ENCODE data around the gene PRXL2A. TPM values are rescaled to one million over a fixed set of nuclear protein-coding genes. Genes with fewer than 3 reads are reported as not detected.

PRXL2A gene
- total RNA-seq, 1 donor from 2014 or later, result 13.2 TPM

DNA sequence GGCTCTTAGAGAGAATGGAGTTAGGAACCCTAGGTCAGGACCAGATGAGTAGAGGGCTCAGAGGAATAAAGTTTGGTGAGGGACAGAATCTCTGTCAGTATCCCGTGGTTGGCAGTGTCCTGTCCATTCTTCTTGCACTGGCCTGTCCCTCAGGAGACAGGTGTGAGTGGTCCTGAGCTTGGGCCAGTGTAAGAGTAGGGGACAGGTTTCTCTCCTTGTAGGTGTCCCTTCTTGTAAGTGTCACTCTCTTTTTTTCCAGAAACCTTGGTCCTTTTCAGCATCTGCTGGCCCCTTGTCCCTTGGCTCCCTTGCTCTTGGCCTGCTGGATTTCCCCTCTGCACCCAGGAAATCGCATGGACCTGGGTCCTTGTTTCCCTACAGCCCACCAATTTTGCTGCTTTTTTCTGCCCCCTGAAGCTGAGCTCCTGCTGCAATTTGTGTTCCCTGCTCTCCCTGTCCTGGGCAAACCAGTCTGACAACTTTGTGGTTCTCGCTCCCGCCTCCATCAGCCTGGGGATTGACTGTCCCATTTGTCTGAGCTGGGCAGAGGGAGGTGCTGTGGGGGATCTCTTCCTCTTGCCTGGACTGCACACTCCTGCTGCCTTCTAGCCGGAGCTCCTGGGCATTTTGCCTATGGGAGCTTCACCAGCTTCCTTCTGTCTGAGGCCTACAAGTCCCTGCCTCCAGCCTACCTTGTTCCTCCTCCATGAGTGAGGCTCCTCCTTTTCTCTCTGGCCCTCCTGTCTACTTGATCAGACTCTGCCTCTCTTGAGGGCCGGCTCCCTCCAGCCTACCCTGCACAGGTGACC, 52.3 kb downstream of the PRXL2A start:
- H3K9me3 Mint-ChIP-seq, result no peaks in the 10 kb centered on the region
- DNase-seq (ENCODE audit: low spot score), result no peak
- peaks cover 19% of the 10 kb centered on the region for H3K36me3 Mint-ChIP-seq (ENCODE audit: low read depth)
- no peaks in the 10 kb centered on the region for H3K27me3 Mint-ChIP-seq (ENCODE audit: insufficient read depth)
- H3K27ac Mint-ChIP-seq, result peak overlapping the region; percentile 88
- intact Hi-C loops (cut with micrococcal nuclease), result loop anchor here (10.0 kb wide), 1 partner anchor 1216 kb away; no protein-coding TSS in a partner anchor
- H3K4me1 Mint-ChIP-seq (ENCODE audit: low read depth), result peaks cover 98% of the 10 kb centered on the region
- H3K4me3 Mint-ChIP-seq, result peak overlapping the region; percentile 98

DNA sequence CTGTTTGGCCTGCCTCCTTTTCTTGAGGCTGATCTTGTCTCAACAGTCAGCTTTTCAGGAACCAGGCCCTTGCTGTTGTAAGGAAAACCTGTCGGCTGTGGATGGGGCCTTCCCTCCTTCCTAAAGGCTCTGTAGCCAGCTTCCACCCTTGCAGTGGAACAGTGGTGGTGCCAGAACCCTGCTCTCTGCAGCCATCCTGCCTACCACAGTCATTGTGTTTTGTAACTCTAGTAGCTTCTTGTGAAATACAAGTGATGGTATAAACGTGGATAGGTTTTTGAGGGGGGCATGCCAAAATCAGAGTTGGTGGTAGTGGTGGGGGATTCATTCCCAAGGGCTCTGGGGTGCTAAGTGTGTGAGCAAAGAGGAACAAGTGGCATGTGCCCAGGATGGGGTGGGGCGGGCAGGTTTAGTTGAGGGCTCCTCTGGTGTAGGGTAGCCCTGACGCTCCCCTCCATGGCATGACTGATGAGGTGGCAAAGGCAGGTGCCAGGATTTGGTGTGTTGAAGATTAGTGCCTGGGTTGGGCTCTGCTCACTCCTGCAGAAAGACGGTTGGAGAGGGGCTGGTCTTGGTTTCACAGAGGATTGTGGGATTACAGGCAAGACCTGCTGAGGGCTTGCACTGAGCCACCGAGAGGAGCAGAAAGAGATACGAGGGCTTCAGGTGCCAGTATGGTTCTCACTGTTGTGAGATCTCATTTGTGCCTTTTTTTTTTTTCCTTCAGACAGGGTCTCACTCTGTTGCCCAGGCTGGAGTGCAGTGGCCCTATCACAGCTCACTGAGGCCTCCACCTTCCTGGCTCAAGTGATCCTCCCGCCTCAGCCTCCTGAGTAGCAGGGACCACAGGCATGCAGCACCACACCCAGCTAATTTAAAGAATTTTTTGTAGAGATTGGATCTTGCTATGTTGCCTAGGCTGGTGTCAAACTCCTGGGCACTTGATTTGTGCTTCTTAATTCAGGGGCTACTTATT, 53.1 kb downstream of the PRXL2A start:
- intact Hi-C loops (cut with micrococcal nuclease), result loop anchor here (10.0 kb wide), 1 partner anchor 1217 kb away; no protein-coding TSS in a partner anchor
- Mint-ChIP-seq H3K4me1 (ENCODE audit: low read depth) (peaks cover 98% of the 10 kb centered on the region), H3K27ac (peak overlapping the region; percentile 88), H3K36me3 (ENCODE audit: low read depth) (peaks cover 20% of the 10 kb centered on the region), H3K4me3 (peak overlapping the region; percentile 98), H3K27me3 (ENCODE audit: insufficient read depth) (no peaks in the 10 kb centered on the region), H3K9me3 (no peaks in the 10 kb centered on the region)
- no peak for DNase-seq (ENCODE audit: low spot score)

DNA sequence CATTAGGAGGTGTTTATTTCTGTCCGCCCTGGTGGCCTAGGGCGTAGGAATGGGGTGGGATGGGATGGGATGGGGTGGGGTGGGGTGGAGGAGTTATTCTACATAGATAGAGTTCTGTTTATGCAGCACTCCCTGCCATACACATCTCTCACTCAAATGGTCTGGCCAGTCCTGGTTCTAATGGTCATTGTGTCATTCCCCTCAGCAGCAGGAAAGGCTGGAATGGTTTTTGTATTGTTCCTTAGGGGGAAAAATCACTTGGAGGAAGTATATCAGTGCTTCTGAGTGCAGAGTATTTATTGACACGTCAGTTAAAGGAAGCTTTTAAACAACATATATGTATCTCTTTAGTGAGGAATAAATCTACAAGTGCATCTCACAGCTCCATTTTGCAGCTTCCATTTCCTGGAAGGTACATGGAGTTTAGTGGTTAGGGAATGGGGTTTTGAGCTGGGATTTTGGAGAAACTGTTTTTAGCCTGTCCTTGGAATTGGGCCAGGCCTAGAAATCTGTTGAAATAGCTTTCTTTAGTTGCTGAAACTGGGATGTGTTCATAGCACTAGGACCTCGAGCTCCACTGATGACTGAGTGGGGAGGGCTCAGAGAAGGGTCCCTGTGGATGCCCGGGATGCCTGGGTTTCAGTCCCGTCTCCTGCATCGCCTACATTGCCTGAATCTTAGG, 54.1 kb downstream of the PRXL2A start:
- Mint-ChIP-seq H3K27ac (peak overlapping the region; percentile 46), H3K36me3 (ENCODE audit: low read depth) (peaks cover 20% of the 10 kb centered on the region), H3K4me3 (peak overlapping the region; percentile 13), H3K9me3 (no peaks in the 10 kb centered on the region), H3K27me3 (ENCODE audit: insufficient read depth) (no peaks in the 10 kb centered on the region), H3K4me1 (ENCODE audit: low read depth) (peaks cover 98% of the 10 kb centered on the region)
- intact Hi-C loops (cut with micrococcal nuclease), result loop anchor here (10.0 kb wide), 1 partner anchor 1218 kb away; no protein-coding TSS in a partner anchor
- DNase-seq (ENCODE audit: low spot score), result no peak

DNA sequence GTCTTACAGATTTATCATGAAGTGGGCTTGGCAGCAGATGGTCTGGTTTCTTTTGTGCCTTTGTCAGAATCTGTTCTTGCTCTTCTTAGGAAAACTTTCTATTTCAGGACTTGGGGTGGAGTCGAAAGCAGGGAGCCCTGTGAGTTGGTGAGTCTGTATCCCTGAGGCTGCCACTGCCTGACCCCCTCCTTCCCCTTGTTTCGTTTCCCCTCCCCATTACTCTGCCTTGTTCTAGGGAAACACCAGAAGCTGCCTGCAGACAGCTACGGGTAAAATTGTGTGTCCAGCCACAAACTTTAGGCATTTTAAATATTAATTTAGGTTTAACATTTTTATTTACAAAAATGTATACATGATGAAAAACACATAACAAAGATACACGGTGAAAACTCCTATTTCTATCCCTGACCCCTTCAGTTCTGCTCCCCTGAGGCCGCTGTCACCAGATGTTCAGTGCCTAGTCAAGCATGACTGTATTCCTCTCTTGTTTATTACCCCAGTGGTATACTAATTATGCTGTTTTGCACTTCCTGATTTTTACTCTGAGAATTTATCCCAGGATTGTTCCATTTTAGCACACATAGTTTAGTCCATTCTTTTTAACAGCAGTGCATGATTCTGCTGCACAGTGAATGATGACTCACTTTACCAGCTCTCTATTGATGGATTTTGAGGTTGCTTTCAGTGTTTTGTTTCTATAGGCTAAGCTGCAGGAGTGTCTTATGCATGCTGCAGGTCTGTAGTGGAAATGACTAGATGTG, 54.8 kb downstream of the PRXL2A start:
- Mint-ChIP-seq H3K4me3 (peak overlapping the region; percentile 70), H3K9me3 (no peaks in the 10 kb centered on the region), H3K27ac (peak overlapping the region; percentile 79), H3K4me1 (ENCODE audit: low read depth) (peaks cover 98% of the 10 kb centered on the region), H3K36me3 (ENCODE audit: low read depth) (peaks cover 22% of the 10 kb centered on the region), H3K27me3 (ENCODE audit: insufficient read depth) (no peaks in the 10 kb centered on the region)
- DNase-seq (ENCODE audit: low spot score), result no peak
- intact Hi-C loops (cut with micrococcal nuclease), result loop anchor here (1.0 to 10.0 kb wide), 3 partner anchors 8 to 1218 kb away; no protein-coding TSS in a partner anchor

DNA sequence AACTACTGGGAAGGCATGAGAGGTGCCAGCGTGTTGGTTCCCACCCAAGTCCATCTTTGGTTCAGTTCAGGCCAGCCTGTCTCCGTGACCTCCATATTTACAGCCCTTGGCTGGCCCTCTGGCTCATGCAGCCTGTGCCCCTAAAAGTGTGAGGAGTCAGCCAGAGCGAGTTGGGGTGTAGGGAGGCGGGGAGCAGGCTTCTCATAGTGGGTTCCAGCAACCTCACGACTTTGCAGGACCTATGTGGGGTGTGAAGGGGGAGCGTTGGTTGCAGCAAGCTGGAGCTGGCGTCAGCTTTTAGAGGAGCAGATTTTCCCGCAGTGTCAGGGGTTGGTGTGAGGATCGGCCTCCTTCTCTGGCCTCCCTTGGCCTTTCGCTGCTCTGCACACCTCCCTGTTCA, 55.5 kb downstream of the PRXL2A start:
- Mint-ChIP-seq H3K27me3 (ENCODE audit: insufficient read depth) (no peaks in the 10 kb centered on the region), H3K4me1 (ENCODE audit: low read depth) (peaks cover 98% of the 10 kb centered on the region), H3K36me3 (ENCODE audit: low read depth) (peaks cover 18% of the 10 kb centered on the region), H3K4me3 (peak overlapping the region; percentile 70), H3K27ac (peak overlapping the region; percentile 79), H3K9me3 (no peaks in the 10 kb centered on the region)
- no peak for DNase-seq (ENCODE audit: low spot score)
- intact Hi-C loops (cut with micrococcal nuclease), result loop anchor here (1.0 to 10.0 kb wide), 3 partner anchors 7 to 1219 kb away; no protein-coding TSS in a partner anchor

DNA sequence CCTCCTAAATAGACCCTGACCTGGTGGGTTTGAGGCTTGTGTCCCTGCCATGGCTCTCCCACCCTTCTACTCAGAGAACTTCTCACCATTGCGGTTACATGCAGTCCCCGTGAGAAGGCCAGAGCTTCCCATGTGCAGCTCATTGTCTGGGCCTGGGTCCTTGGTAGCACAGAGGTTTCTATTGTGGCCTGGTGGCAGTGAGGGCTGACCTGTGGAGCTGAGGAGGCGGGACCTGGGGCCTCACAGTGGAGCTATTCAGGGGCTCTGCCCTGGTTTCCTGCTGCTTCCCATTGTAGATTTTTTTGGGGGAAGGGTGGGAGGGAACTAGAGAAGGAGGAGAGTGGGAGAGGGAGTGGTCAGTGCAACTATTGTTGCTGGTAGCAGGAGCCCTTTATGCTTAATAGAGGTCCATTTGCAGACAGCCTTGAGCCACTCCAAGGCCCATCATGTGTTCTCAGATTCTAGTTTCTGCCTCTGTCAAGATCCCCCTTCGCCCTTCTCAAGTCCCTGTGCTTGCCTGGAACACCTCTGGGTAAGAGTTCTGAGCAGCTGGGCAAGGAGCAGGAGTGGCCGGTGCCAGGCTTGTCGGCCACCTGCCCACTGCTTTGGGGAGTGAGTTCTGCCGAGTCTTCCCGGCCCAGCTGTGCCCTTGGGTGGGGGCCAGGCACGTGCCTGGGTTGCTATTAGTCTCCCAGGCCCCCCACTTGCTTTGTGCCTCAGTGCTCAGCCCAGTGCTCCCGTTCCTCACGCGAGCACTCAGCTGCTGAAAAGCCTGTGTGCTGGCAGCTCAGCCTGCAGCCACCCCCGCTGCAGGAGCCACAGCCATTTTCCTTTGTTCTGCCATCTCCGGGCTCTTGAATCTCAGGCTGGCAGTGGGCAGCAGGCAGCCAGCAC, 56.5 kb downstream of the PRXL2A start:
- intact Hi-C loops (cut with micrococcal nuclease), result loop anchor here (10.0 kb wide), 1 partner anchor 1220 kb away; no protein-coding TSS in a partner anchor
- Mint-ChIP-seq H3K4me3 (peak overlapping the region; percentile 78), H3K27ac (peak overlapping the region; percentile 93), H3K36me3 (ENCODE audit: low read depth) (peaks cover 25% of the 10 kb centered on the region), H3K27me3 (ENCODE audit: insufficient read depth) (no peaks in the 10 kb centered on the region), H3K4me1 (ENCODE audit: low read depth) (peaks cover 98% of the 10 kb centered on the region), H3K9me3 (no peaks in the 10 kb centered on the region)
- DNase-seq (ENCODE audit: low spot score), result no peak

DNA sequence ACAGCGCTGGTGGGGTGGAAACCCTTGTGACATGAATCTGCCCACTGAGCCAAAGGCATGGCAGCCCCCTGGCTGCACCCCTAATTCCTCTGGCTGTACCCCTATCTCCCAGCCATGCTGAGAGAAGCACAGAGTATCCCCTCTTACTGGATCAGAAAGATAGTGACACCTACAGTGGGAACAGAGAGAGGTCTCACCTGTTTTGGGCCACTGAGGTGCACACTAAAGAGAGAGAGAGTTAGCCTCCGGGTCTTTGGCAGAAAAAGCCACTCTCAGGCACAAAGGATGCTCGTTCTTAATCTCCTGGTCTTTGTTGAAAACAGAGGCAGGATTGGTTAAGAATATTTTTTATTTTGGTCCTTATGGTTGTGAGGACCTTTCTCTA, 57.1 kb downstream of the PRXL2A start:
- Mint-ChIP-seq H3K36me3 (ENCODE audit: low read depth) (peaks cover 29% of the 10 kb centered on the region), H3K4me1 (ENCODE audit: low read depth) (peaks cover 96% of the 10 kb centered on the region), H3K4me3 (peak overlapping the region; percentile 78), H3K9me3 (no peaks in the 10 kb centered on the region), H3K27me3 (ENCODE audit: insufficient read depth) (no peaks in the 10 kb centered on the region), H3K27ac (peak overlapping the region; percentile 93)
- DNase-seq (ENCODE audit: low spot score), result no peak
- intact Hi-C loops (cut with micrococcal nuclease), result loop anchor here (10.0 kb wide), 1 partner anchor 1221 kb away; no protein-coding TSS in a partner anchor

DNA sequence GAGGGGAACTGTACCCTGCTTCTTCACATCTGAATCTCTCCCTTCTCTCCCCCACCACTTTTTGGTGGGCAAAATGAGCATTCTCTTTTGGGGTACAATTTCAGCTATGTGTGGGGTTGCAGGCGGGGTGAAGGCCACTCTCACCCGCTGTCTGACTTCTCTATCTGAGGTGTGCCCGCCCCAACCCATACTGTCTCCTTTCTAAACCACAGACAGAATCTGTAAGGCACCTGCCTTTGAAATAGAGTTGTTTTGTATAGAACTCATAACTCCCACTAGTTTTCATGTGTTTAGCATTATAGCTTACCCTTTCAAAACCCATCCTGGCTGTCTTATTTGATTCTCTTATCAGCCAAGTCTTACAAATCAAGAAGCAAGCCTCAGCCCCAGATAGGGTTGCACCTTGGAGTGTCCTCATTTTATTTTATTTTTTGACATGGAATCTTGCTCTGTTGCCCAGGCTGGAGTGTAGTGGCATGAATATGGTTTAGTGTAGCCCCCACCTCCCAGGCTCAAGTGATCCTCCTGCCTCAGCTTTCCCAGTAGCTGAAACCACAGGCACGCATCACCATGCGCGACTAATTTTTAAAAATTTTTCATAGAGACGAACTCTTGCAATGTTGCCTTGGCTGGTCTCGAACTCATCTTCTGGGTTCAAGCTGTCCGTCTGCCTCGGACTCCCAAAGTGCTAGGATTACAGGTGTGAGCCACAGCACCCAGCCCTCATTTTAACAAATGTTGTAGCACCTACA, 57.7 kb downstream of the PRXL2A start:
- H3K4me1 Mint-ChIP-seq (ENCODE audit: low read depth), result peaks cover 96% of the 10 kb centered on the region
- intact Hi-C loops (cut with micrococcal nuclease), result loop anchor here (1.0 to 10.0 kb wide), 2 partner anchors 27 to 1221 kb away; no protein-coding TSS in a partner anchor
- no peaks in the 10 kb centered on the region for H3K9me3 Mint-ChIP-seq
- H3K36me3 Mint-ChIP-seq (ENCODE audit: low read depth), result peaks cover 29% of the 10 kb centered on the region
- peak overlapping the region; percentile 78 for H3K4me3 Mint-ChIP-seq
- H3K27me3 Mint-ChIP-seq (ENCODE audit: insufficient read depth), result no peaks in the 10 kb centered on the region
- DNase-seq (ENCODE audit: low spot score), result no peak
- peak overlapping the region; percentile 93 for H3K27ac Mint-ChIP-seq

DNA sequence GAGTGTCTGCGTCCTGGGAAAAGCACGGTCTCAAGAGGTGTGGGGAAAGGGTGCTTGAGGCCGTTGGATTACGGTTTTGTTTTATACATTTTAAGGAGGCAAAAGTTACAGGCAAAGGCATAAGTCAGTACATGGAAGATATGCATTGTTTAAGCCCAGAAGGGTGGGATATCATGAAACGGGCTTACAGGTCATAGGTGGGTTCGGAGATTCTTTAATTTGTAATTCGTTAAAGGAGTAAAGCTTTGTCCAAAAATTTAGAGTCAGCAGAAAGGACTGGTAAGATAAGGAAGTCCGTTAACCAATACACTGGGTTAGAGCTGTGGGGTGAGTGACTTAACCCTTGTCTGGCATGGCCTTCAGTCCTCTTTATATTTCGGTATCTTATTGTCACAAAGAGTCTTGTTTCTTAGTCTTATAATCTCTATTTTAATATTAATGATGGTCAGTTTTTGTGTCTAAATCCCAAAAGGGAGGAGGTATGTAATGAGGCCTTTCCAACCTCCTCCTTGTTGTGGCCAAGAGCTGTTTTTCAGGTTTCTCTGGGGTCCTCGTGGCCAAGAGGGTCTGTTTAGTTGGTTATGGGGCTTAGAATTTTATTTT, 58.5 kb downstream of the PRXL2A start:
- Mint-ChIP-seq H3K4me3 (peak overlapping the region; percentile 54), H3K4me1 (ENCODE audit: low read depth) (peaks cover 96% of the 10 kb centered on the region), H3K36me3 (ENCODE audit: low read depth) (peaks cover 32% of the 10 kb centered on the region), H3K27me3 (ENCODE audit: insufficient read depth) (no peaks in the 10 kb centered on the region), H3K27ac (peak overlapping the region; percentile 93), H3K9me3 (no peaks in the 10 kb centered on the region)
- no peak for DNase-seq (ENCODE audit: low spot score)
- intact Hi-C loops (cut with micrococcal nuclease), result loop anchor here (1.0 to 10.0 kb wide), 2 partner anchors 26 to 1222 kb away; no protein-coding TSS in a partner anchor

DNA sequence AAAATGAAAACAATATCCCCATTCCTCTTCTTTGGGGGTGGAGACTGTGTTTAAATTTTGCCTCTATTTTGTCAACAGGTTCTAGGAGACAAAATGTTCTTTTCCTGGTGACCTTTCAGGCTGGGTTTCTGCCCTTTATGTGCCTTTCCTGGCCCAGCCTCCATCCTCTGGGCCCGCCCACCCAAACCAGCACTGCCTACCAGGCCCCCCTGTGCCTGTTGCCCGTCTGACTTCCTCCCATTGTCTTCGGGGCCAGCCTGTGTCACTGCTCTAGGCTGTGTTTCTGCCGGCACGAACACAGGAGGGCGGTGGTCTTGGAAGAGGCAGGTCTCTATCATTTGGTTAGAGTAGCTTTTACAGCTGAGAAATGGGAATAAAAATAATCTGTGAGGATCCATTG, 59.7 kb downstream of the PRXL2A start:
- peaks cover 38% of the 10 kb centered on the region for H3K36me3 Mint-ChIP-seq (ENCODE audit: low read depth)
- no peaks in the 10 kb centered on the region for H3K27me3 Mint-ChIP-seq (ENCODE audit: insufficient read depth)
- peak overlapping the region; percentile 75 for H3K4me3 Mint-ChIP-seq
- DNase-seq (ENCODE audit: low spot score), result no peak
- peaks cover 97% of the 10 kb centered on the region for H3K4me1 Mint-ChIP-seq (ENCODE audit: low read depth)
- peak overlapping the region; percentile 84 for H3K27ac Mint-ChIP-seq
- intact Hi-C loops (cut with micrococcal nuclease), result loop anchor here (1.0 to 10.0 kb wide), 2 partner anchors 9 to 1223 kb away; no protein-coding TSS in a partner anchor
- no peaks in the 10 kb centered on the region for H3K9me3 Mint-ChIP-seq
